K562 (cell line): Measurements from ENCODE around the gene MANBA. TPM values are rescaled to one million over a fixed set of nuclear protein-coding genes. Genes with fewer than 3 reads are reported as not detected.

Source experiments
- ATAC-seq: fragments of 200-7000 bp; cut with Tn5 transposase; 3 replicates; pipeline ENCODE4 v1.9.1; 2020; ENCODE audit warnings: moderate library complexity
- BruUV-seq: library from RNA; stranded (reverse); fragments of 400-500 nt; replicated peaks from 2 replicates; lab custom pipeline; 2021; lab: Mats Ljungman, UMichigan
- CTCF ChIA-PET: fragments of 300-600 bp; formaldehyde crosslinking; extraction: SDS; loops from one replicate; lab custom pipeline; 2021; ENCODE audit warnings: low intra/inter-chr PET ratio; lab: Yijun Ruan, JAX
- POLR2A ChIA-PET: fragments of 300-600, 350-650 bp; sonication (Branson Sonifier 250); formaldehyde crosslinking; extraction: SDS; loops from one replicate; lab custom pipeline; 2021; ENCODE audit warnings: antibody characterized with exemption, inconsistent platforms; lab: Yijun Ruan, JAX
- DNase-seq, 4 experiments: peaks; one replicate each; pipeline versions ENCODE4 v3.0.0 to v3.0.0-alpha.2; 2011 to 2018; ENCODE audit warnings: low spot score in 3 of 4, mixed read lengths in 3 of 4; ENCODE audit errors: extremely low read depth in 1 of 4
- FAIRE-seq: peaks from 2 replicates; lab custom pipeline; 2011; peaks lifted over from hg19 to GRCh38; lab: Jason Lieb, UNC
- H2AFZ ChIP-seq: 2 replicates; pipeline ENCODE4 v1.6.0; 2011; ENCODE audit warnings: low read depth, low read length, control low read depth, inconsistent platforms
- H3K27ac ChIP-seq: fragments of 200-600 bp; 3 replicates; pipeline ENCODE4 v1.8.0; 2011; ENCODE audit warnings: low read depth, mild to moderate bottlenecking, control low read depth, inconsistent platforms, low read length, moderate library complexity, mixed read lengths; ENCODE audit errors: extremely low read depth
- H3K27me3 ChIP-seq, 2 experiments: fragments of 300-600 bp in 1 of 2; 2 replicates in 1 of 2; 3 replicates in 1 of 2; pipeline versions ENCODE4 v1.6.0 to v1.8.0; 2011; ENCODE audit warnings: inconsistent platforms in 2 of 2, low read length in 2 of 2, mild to moderate bottlenecking in 1 of 2, mixed read lengths in 1 of 2, moderate library complexity in 1 of 2; ENCODE audit not compliant: control insufficient read depth in 2 of 2, insufficient read depth in 2 of 2
- H3K36me3 ChIP-seq: fragments of 300-600 bp; 3 replicates; pipeline ENCODE4 v1.8.0; 2011; ENCODE audit warnings: mild to moderate bottlenecking, low read length, inconsistent platforms; ENCODE audit not compliant: control insufficient read depth, insufficient read depth
- H3K4me1 ChIP-seq, 2 experiments: fragments of 200-600 bp in 1 of 2; replicated peaks in 1 of 2; 2 replicates in 1 of 2; 3 replicates in 1 of 2; pipeline versions ENCODE4 v1.5.1 to v1.8.0; 2011; ENCODE audit warnings: inconsistent platforms in 2 of 2, low read length in 2 of 2, mild to moderate bottlenecking in 1 of 2, mixed read lengths in 1 of 2, moderate library complexity in 1 of 2; ENCODE audit not compliant: control insufficient read depth in 2 of 2, insufficient read depth in 2 of 2
- H3K4me2 ChIP-seq: 2 replicates; pipeline ENCODE4 v1.6.1; 2011; ENCODE audit warnings: low read length, control low read depth, inconsistent platforms, mixed read lengths; ENCODE audit not compliant: insufficient read depth
- H3K4me3 ChIP-seq: fragments of 200-600 bp; sonication (generic), shearing (Covaris generic); 2 replicates; pipeline ENCODE4 v1.5.1; 2016; ENCODE audit warnings: control low read depth, inconsistent platforms
- H3K79me2 ChIP-seq: fragments of 200-600 bp; 3 replicates; pipeline ENCODE4 v1.8.0; 2011; ENCODE audit warnings: low read length, inconsistent platforms; ENCODE audit not compliant: control insufficient read depth, insufficient read depth
- H3K9ac ChIP-seq, 2 experiments: 2 replicates each; pipeline versions ENCODE4 v1.6.0 to v1.6.1; 2011; ENCODE audit warnings: low read depth in 2 of 2, low read length in 2 of 2, control low read depth in 1 of 2, inconsistent platforms in 1 of 2, mild to moderate bottlenecking in 1 of 2, mixed read lengths in 1 of 2; ENCODE audit not compliant: insufficient read depth in 1 of 2
- H3K9me1 ChIP-seq: one replicate; pipeline ENCODE4 v1.6.0; 2011; ENCODE audit warnings: inconsistent platforms, mild to moderate bottlenecking, low read length, moderate library complexity; ENCODE audit not compliant: control insufficient read depth, insufficient read depth
- H3K9me3 ChIP-seq: replicated peaks from 2 replicates; pipeline ENCODE4 v1.5.1; 2011; ENCODE audit warnings: low read depth, low read length, inconsistent platforms; ENCODE audit not compliant: control insufficient read depth, insufficient read depth
- H4K20me1 ChIP-seq: replicated peaks from 2 replicates; pipeline ENCODE4 v1.6.1; 2011; ENCODE audit warnings: low read length, inconsistent platforms, mixed read lengths; ENCODE audit not compliant: control insufficient read depth, insufficient read depth
- DACH1 ChIP-seq: fragments of 450-650 bp; IDR thresholded peaks from 2 replicates; pipeline ENCODE4 v1.6.1; 2018; ENCODE audit not compliant: partially characterized antibody
- EHMT2 ChIP-seq: fragments of 450-650 bp; IDR thresholded peaks from 2 replicates; pipeline ENCODE4 v1.6.1; 2018; ENCODE audit warnings: antibody characterized with exemption
- FOXA1 ChIP-seq: fragments of 450-650 bp; IDR thresholded peaks from 2 replicates; pipeline ENCODE4 v1.6.1; 2016; ENCODE audit warnings: mild to moderate bottlenecking, borderline replicate concordance
- NCOR1 ChIP-seq: fragments of 450-650 bp; IDR thresholded peaks from 2 replicates; pipeline ENCODE4 v1.6.1; 2016; ENCODE audit warnings: mild to moderate bottlenecking, moderate library complexity
- NR2C2 ChIP-seq, 2 experiments: fragments of 200-800 bp in 1 of 2; sonication (Bioruptor generic) in 1 of 2; sonication (generic) in 1 of 2; formaldehyde crosslinking in 1 of 2; IDR thresholded peaks; 2 replicates each; pipeline versions ENCODE4 v1.6.1 to v1.8.0; 2016 to 2022; ENCODE audit warnings: mild to moderate bottlenecking in 1 of 2, missing compliant biosample characterization in 1 of 2, missing genetic modification characterization in 1 of 2, missing genetic modification reagents in 1 of 2
- SMARCA4 ChIP-seq: fragments of 450-650 bp; IDR thresholded peaks from 2 replicates; pipeline ENCODE4 v1.6.1; 2016
- ZNF197 ChIP-seq: fragments of 200-800 bp; sonication (Bioruptor generic); IDR thresholded peaks from 2 replicates; pipeline ENCODE4 v1.6.1; 2016; ENCODE audit warnings: low read depth, missing genetic modification characterization, missing compliant biosample characterization
- WGBS: fragments of 100-300 bp; shearing (Covaris generic); methylation state at CpG from one replicate; pipeline ENCODE4 v1.1.6; 2016; ENCODE audit warnings: low coverage, mixed read lengths; ENCODE audit not compliant: insufficient coverage; ENCODE audit errors: missing lambda C conversion rate; 5-methylcytosine and 5-hydroxymethylcytosine counted together
- in situ Hi-C: fragments of 300-500 bp; cut with MboI; formaldehyde crosslinking; loops from 4 replicates; pipeline ENCODE4 v1.15.0; 2018; ENCODE audit warnings: inconsistent platforms, mixed read lengths
- intact Hi-C: fragments of 100-400 bp; cut with micrococcal nuclease; formaldehyde crosslinking; loops from 2 replicates; pipeline ENCODE4 v1.14.2; 2022
- polyA plus RNA-seq, 8 experiments: library from polyadenylated mRNA; depleted of rRNA in 4 of 8; stranded (reverse) in 5 of 8; unstranded in 3 of 8; fragments of >200 nt; fragmentation: Nextera tagmentation in 2 of 8; fragmentation: Illumina TruSeq in 1 of 8; extraction: Ambion mirVana in 2 of 8; extraction: Trizol in 1 of 8; gene quantifications; 2 replicates each; pipeline versions ENCODE4 v1.2.1 to v1.2.3, GENCODE V29; 2011 to 2014; ENCODE audit warnings: inconsistent platforms in 1 of 8, missing spikeins in 1 of 8
- total RNA-seq, 7 experiments: library from RNA; depleted of rRNA in 6 of 7; stranded (reverse); fragments of >200 nt in 6 of 7; fragmentation: Illumina TruSeq in 2 of 7; extraction: Trizol in 2 of 7; gene quantifications; 2 replicates each; pipeline versions ENCODE4 v1.2.1 to v1.2.3, GENCODE V29; 2011 to 2021; ENCODE audit warnings: low replicate concordance in 1 of 7
- TF ChIP-seq, protein P1 (sequence below): sonication (generic); formaldehyde crosslinking; IDR thresholded peaks from 2 replicates; pipeline ENCODE4 v1.8.0; 2023; ENCODE audit warnings: missing genetic modification reagents, mild to moderate bottlenecking, borderline replicate concordance

Gene MANBA
- total and polyA plus RNA-seq, 9 of the 15 experiments (the other 6 are each of a cell fraction or from before 2014, with no cell fraction given), result 1.8 to 12.9 (median 7.7) TPM

DNA sequence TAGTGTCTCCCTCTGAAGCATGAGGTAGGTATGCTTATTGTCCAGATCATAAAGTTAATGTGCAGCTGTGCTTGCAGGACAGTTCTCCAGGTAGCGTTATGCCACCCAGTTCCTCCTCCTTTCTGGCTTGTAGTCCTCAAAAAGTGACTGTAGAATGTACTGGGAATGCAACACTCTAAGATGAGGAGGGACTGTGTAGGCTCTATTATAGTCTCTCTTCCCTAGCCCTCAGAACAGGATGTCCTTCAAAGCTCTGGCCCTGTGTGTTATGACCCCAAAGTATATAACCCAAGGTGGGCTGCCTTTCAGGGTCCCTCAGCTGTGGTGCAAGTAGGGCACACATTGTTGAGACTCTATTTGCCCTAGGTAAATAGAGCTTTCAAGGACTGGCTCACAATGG lies 20.8 kb upstream of the MANBA start:
- H3K4me3 ChIP-seq, result no peak overlapping the region
- H2AFZ ChIP-seq, result no peak overlapping the region
- no peaks in the 10 kb centered on the region for H3K9me3 ChIP-seq
- H3K36me3 ChIP-seq, result no peaks in the 10 kb centered on the region; the same call in 2 of the 3 replicates
- H4K20me1 ChIP-seq, result no peaks in the 10 kb centered on the region
- no peaks in the 10 kb centered on the region for H3K9me1 ChIP-seq
- no peaks in the 10 kb centered on the region for H3K79me2 ChIP-seq
- BruUV-seq, result no TSS peak
- DNase-seq, result no peak
- no peak overlapping the region for H3K27ac ChIP-seq
- intact Hi-C loops, result no loop called here
- WGBS, result 25% methylated on average over 1 of the region's 1 CpG
- peak; percentile 28; the same call in 2 of the 3 replicates for ATAC-seq
- ChIA-PET POLR2A (interaction anchor here (0.5 to 0.9 kb wide), 2 partner anchors 9 to 46 kb away, joined by 3 to 4 read pairs; partner anchors contain the start of gene UBE2D3), CTCF (no interaction called here)
- peaks cover 7 to 18% of the 10 kb centered on the region in 2 experiments; a peak in 3 of 5 replicates for H3K4me1 ChIP-seq
- no peak overlapping the region for H3K4me2 ChIP-seq
- in situ Hi-C loops, result no loop called here
- no peak overlapping the region for H3K9ac ChIP-seq
- TF ChIP-seq ZNF197 (CRISPR knock-in tag), result no peak
- no peaks in the 10 kb centered on the region for H3K27me3 ChIP-seq
- FAIRE-seq, result no peak

DNA sequence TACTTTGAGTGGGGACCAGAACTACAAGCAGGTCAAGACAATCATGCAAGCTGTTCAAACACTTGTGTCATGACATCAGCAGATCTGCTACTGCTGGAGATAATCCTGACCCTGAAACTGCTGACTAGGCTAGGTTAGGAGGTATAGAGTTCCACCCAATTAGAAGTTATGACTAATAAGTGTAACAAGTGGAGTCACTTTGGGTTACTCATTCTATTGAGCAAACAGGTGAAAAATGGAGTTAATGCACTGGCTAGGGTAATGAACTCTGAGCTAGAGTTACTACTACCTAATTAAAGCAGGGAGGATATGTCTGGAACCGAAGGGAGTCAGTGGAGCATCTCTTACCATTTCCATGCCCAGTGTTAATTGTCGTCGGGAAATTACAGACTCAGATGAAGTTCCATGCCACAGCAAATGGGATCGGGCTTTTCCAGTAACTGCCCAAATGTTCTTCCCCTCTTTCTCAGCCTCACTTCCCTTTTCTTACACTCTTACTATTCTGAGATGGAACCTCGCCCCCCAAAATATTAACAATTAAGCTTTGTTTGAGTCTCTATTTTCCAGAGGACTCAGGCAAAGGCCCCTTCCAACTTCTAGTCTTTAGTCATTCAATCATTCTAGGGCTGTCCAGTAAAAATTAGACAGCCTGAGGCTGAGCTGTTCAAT lies 19.8 kb upstream of the MANBA start:
- intact Hi-C loops (no loop called here), in situ Hi-C loops (no loop called here)
- Histone ChIP-seq H3K4me2 (no peak overlapping the region), H3K36me3 (no peaks in the 10 kb centered on the region), H3K27ac (no peak overlapping the region), H3K27me3 (no peaks in the 10 kb centered on the region), H3K9me1 (no peaks in the 10 kb centered on the region), H3K4me1 (peaks cover 7 to 18% of the 10 kb centered on the region in 2 experiments; a peak in 3 of 5 replicates), H3K4me3 (no peak overlapping the region), H3K79me2 (no peaks in the 10 kb centered on the region), H3K9ac (no peak overlapping the region), H3K9me3 (no peaks in the 10 kb centered on the region), H2AFZ (no peak overlapping the region), H4K20me1 (no peaks in the 10 kb centered on the region)
- peak; percentile 86 for ATAC-seq
- peak; percentile 23 to 72 (median 42) for DNase-seq
- WGBS, result 29% methylated on average over 5 of the region's 5 CpGs
- ChIA-PET POLR2A (interaction anchor here (0.6 to 1.2 kb wide), 5 partner anchors 10 to 58 kb away, joined by 3 to 6 read pairs (median 3); partner anchors contain the start of gene UBE2D3), CTCF (no interaction called here)
- FAIRE-seq, result peak; percentile 91
- BruUV-seq, result no TSS peak
- TF ChIP-seq SMARCA4, result peak; percentile 73
- no peak for TF ChIP-seq EHMT2
- 0 out of 2 replicates have a peak, but pooled peaks have one; percentile 39 for TF ChIP-seq NR2C2 (CRISPR knock-in tag; IDR thresholded peaks at IDR 0.05)
- TF ChIP-seq NR2C2 (tag; IDR thresholded peaks at IDR 0.05), result peak; percentile 70
- peak; percentile 74 for TF ChIP-seq DACH1
- TF ChIP-seq NCOR1, result peak; percentile 59
- TF ChIP-seq, protein P1, sequence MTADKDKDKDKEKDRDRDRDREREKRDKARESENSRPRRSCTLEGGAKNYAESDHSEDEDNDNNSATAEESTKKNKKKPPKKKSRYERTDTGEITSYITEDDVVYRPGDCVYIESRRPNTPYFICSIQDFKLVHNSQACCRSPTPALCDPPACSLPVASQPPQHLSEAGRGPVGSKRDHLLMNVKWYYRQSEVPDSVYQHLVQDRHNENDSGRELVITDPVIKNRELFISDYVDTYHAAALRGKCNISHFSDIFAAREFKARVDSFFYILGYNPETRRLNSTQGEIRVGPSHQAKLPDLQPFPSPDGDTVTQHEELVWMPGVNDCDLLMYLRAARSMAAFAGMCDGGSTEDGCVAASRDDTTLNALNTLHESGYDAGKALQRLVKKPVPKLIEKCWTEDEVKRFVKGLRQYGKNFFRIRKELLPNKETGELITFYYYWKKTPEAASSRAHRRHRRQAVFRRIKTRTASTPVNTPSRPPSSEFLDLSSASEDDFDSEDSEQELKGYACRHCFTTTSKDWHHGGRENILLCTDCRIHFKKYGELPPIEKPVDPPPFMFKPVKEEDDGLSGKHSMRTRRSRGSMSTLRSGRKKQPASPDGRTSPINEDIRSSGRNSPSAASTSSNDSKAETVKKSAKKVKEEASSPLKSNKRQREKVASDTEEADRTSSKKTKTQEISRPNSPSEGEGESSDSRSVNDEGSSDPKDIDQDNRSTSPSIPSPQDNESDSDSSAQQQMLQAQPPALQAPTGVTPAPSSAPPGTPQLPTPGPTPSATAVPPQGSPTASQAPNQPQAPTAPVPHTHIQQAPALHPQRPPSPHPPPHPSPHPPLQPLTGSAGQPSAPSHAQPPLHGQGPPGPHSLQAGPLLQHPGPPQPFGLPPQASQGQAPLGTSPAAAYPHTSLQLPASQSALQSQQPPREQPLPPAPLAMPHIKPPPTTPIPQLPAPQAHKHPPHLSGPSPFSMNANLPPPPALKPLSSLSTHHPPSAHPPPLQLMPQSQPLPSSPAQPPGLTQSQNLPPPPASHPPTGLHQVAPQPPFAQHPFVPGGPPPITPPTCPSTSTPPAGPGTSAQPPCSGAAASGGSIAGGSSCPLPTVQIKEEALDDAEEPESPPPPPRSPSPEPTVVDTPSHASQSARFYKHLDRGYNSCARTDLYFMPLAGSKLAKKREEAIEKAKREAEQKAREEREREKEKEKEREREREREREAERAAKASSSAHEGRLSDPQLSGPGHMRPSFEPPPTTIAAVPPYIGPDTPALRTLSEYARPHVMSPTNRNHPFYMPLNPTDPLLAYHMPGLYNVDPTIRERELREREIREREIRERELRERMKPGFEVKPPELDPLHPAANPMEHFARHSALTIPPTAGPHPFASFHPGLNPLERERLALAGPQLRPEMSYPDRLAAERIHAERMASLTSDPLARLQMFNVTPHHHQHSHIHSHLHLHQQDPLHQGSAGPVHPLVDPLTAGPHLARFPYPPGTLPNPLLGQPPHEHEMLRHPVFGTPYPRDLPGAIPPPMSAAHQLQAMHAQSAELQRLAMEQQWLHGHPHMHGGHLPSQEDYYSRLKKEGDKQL (CRISPR knock-in tag), result no peak
- TF ChIP-seq FOXA1, result peak; percentile 75
